ENCODE measurements around the gene COX5A.

- TF ChIP-seq, protein P1, sequence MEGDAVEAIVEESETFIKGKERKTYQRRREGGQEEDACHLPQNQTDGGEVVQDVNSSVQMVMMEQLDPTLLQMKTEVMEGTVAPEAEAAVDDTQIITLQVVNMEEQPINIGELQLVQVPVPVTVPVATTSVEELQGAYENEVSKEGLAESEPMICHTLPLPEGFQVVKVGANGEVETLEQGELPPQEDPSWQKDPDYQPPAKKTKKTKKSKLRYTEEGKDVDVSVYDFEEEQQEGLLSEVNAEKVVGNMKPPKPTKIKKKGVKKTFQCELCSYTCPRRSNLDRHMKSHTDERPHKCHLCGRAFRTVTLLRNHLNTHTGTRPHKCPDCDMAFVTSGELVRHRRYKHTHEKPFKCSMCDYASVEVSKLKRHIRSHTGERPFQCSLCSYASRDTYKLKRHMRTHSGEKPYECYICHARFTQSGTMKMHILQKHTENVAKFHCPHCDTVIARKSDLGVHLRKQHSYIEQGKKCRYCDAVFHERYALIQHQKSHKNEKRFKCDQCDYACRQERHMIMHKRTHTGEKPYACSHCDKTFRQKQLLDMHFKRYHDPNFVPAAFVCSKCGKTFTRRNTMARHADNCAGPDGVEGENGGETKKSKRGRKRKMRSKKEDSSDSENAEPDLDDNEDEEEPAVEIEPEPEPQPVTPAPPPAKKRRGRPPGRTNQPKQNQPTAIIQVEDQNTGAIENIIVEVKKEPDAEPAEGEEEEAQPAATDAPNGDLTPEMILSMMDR (IDR thresholded peaks at IDR 0.05): no peak
- TF ChIP-seq POLR2A (IDR thresholded peaks at IDR 0.05): no peak
These were observed 21.7 kb upstream of the COX5A start for GRCh38 chr15:74959586-74959939.
